GM18870 (cell line): Measurements from ENCODE around the gene PAK4.

ENCODE experiments used
- ATAC-seq: cut with Tn5 transposase; IDR thresholded peaks from one replicate; pipeline ENCODE4 v1.9.1; 2021; ENCODE audit warnings: moderate library complexity; ENCODE audit not compliant: unreplicated experiment

The PAK4 gene

DNA sequence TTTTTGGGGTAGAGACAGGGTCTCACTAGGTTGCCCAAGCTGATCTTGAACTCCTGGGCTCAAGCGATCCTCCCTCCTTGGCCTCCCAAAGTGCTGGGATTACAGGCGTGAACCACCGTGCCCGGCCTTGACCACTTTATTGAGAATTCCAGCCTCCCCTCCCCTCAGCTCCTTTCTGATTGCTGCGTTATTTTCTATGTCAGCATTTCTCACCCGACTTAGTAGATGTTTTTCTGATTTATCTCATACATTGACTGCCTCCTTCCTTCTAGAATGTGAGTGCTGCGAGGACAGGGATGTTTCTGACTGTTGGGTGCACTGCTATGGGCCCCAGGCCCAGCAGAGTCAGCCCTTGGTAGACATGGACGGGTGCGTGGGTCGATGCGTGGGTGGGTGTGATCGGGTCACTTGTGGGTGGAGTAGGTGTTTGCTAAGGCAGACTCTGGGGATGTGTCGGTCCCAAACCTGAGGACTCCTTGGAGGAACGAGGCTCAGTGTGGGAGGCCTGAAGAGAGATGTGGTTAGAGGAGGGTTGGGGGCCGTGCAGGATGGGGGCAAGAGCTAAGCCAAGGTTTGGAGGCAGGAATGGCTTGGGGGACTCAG, 37.0 kb downstream of the PAK4 start:
- ATAC-seq = no peak

DNA sequence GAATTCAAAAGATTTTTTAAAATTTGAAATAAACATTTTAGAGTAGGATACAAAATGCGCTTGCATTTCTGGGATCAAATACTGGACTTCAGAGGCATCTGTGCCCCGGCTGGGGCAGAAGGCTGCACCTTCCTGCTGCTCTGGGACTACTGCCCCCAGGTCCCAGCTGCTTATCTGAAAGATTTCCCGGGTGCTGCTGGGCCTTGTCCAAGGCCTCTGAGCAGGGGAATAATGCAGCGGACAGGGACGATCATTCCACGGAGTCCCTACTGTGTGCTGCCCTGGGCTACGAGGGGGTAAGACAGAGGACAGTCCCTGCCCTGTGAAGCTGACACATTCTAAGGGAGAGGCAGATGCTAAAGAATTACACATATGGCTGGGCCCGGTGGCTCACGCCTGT, 38.0 kb downstream of the PAK4 start:
- ATAC-seq = no peak

DNA sequence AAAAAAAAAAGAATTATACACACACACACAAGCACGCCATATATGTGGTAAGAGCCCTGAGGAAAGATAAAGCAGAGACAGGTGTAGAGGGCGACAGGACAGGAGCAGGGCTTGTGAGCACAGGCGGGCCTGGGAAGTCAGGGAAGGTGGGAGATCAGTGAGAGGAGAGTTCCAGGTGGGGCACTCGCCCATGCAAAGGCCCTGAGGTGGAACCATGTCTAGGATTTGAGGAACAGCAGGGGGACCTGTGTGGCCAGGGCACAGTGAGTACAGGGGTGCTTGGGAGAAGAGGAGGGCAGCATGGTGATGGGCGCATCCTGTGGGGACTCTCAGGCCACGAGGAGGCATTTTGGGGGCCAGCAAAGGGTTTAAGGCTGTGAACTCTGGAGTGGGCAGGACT, 38.7 kb downstream of the PAK4 start:
- no peak for ATAC-seq

DNA sequence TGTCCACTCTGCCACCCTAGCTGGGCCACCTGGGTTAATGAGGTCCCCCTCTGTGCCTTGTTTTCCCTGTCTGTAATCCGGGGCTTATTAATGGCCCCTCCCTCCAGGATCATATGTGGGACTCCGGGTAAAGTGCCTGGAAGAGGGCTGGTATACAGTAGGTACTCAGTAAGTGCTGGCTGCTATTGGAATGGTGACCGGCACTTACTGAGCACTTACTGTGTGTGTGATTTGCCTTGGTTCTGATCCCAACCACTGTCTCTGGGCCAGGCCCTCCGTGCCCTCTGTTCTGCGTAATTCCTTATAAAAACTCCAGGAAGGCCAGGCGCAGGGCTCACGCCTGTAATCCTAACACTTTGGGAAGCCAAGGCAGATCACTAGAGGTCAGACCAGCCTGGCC, 40.3 kb downstream of the PAK4 start:
- ATAC-seq = no peak

DNA sequence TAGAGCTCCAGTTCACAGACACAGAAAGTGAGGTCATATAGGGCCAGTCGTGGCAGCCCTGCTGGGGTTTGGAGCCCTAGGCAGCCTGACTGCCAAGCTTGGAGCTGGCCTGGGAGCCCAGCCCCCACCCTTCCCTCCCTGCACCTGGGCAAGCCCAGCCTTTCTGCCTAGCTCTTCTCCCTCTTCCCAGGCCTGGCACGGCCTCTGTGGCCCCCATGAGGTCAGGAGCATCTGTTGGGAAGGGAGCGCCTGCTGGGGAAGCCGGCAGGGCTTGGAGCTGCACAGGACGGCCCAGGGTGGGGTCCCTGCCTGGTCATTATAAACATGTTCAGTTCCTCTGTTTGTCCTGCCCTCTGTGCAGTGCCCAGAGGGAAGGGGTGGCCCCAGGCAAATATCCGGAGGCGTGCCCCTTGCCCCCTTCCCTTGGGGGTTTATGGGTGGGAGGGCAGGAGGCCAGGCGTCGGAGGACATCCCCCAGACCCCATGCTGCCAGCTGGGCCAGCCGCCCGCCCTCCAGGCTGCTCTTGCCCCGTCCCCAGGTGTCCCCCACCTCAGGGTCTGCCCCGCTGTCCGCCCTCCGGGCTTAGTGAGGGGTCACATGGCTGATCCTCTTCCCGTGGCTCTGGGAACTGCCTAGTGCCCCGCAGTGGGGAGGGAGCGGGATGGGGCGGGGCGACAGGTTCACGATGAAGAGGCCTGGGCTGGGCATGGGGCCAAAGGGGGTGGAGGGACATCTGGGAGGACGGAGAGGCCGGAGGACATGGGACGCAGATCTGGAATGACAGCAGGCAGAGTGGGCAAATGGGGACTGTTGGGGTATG, 41.2 kb downstream of the PAK4 start:
- ATAC-seq = no peak

DNA sequence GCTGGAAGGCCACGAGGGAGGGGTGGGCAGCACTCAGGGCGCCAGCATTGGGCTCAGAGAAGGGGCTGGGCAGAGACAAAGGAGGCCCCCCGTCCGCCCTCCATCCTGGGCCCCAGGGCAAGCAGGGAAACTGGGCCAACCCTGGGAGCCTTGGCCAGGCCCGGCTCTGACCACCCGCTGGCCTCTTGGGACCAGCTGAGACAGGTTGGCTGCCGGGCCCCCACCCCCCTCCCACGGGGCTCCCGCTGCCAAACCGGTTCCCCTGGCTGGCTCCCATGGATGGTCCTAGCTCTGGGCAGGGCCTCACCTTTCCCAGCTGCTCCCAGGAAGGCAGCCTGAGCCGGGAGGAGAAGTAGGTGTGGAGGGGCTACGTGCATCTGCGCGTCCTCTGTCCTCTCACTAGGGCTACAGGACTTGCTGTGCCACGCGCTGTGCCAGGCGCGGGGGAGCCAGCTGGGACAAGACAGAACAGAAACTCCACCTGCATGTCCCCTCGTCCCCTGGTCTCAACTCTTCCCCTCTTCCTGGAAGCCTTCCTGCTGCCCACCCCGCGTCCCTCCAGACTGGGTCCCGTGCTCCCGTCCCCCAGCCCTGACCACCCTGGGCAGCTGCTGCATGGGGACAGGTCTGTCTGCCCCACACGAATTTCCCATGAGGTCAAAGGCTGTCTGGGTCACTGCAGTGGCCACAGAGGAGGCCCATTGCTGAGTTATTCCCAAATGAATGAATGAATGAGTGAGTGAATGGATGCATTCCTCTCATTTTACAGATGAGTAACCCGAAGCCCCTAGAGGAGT, 42.1 kb downstream of the PAK4 start:
- no peak for ATAC-seq

DNA sequence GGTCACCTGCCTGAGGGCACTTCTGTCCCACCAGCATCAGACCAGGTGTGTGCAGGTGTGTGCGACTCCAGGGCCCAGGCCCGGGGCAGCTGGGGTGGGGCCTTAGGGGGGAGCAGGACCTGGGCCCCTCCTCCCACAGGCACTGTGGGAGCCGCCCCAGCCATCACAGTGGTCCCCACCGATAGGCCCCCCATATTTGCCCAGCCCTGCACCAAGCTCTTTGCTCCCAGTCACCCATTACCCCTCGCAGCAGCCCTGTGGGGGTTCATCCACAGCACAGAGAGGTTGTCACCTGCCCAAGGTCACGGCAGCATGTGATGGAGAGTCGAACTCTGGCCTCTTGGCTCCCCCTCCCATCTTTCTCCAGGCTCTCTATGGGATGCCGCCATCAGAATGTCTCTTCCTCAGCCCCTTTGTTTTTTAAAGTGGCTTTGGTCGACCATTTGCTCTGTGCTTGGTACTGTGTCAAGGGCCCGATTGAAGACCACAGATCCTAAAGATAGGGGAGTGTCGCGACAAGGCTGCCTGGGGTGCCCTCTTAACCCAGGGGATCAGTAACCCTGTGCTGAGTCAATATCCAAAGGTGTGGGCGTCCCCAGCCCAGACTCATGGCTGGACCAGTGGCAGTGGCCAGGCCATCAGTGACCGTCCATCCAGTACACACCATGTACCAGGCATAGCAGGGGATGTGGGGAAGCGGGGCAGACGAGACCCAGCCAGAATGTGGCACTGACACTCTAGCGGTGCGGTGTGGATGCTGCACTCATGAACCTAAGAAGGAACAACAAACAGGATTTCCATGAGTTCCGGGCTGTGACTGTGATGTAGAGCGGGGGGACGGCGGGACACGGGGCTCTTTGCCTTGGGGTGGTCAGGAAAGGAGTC, 42.9 kb downstream of the PAK4 start:
- no peak for ATAC-seq

DNA sequence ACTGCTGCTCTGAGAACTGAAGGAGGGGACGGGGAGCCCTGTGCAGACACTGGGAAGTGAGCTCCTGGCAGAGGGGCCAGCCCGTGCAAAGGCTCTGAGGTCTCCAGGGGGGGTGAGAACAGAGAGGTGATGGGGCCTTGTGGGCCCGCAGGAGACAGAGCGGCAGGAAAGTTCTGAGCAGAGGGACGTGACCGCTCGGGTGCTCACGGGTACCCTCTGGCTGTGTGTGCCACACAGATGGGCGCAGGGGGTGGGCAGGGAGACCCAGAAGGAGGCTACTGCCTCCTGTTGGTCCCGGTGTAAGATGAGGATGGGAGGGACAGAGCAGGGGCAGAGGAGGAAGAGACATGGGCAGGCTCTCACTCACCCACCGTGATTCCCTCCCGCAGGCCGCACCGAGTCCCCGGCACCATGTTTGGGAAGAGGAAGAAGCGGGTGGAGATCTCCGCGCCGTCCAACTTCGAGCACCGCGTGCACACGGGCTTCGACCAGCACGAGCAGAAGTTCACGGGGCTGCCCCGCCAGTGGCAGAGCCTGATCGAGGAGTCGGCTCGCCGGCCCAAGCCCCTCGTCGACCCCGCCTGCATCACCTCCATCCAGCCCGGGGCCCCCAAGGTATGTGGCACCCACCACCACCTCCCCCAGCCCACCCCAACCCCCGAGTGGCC, 43.7 kb downstream of the PAK4 start:
- ATAC-seq = no peak

DNA sequence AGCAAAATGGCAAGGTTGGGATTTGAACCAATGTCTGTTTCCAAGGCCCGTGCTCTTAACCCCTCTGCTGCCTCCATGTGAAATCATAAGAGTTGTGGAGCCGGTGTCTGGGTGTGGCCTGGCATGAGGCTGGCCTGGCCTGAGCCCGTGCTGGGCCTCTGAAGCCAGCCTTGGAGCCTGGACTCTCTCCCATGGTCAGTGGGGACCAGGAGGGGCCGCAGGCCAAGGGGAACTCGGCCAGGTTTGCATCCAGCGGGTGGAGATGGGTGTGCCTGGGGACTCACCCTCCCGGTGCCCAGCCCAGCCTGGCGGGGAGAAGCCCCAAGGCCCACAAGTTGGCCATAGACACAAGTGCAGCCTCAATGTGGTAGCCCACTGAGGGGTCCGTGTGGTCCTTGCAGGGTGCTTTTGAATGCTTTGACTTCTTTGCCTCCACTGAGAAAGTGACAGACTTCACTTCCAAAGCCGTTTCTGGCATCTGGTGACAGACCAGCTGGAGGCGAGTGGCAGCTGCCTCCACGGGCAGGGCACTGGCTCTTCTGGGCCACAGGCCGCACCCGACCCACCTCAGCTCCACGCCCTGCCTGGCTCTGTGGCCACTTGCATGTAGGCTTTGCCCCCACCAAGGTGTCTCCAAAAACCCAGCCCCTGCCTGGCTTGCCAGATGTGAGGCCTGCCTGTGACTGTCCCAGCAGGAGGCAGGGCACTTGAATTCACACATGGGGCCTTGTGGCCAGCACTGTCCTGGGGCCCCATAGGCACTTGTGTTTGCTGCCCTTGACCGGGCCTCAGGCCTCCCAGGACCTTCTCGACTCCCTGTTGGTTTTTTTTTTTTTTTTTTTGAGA, 45.0 kb downstream of the PAK4 start:
- ATAC-seq = no peak

DNA sequence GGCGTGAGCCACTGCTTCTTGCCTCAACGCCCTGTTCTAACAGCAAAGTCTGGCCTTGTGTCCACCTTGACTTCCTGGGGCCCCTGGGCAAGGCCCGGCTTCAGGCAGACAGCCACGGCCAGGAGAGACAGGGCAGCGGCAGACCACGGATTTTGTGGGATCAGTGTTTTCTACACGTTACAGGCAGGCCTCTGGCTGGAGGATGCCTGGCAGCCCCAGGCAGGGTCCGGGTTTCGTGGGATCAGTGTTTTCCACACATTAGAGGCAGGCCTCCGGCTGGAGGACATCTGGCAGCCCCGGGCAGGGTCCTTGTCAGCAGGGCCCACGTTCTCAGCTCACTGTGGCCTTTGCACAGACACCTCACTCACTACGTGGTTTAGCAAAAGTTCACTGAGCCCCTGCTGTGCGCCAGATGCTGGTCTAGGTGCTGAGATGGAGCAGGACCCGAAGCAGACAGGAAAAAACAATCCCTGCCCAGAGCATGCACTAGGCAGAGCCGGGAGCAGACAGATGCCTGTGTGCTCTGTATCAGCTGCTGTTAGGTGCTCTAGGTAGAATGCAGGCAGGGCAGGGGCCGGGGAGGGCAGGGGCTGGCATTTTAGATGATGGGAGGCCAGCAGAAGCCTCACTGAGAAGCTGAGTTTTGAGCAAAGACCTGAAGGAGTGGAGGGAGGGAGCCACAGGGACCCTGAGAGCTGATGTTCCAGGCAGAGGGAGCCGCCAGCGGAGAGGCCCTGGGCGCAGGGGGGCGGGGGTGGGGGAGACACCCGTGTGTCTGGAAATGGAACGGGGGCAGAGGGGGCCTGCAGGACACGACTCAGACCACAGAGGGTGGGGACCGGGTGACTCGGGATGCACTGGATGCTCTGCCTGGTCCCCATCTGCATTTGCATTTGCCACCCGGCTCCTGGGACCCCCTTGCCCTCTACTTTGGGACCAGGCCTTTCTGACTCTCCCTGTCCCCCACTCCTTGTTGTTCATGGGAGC, 46.2 kb downstream of the PAK4 start:
- no peak for ATAC-seq

DNA sequence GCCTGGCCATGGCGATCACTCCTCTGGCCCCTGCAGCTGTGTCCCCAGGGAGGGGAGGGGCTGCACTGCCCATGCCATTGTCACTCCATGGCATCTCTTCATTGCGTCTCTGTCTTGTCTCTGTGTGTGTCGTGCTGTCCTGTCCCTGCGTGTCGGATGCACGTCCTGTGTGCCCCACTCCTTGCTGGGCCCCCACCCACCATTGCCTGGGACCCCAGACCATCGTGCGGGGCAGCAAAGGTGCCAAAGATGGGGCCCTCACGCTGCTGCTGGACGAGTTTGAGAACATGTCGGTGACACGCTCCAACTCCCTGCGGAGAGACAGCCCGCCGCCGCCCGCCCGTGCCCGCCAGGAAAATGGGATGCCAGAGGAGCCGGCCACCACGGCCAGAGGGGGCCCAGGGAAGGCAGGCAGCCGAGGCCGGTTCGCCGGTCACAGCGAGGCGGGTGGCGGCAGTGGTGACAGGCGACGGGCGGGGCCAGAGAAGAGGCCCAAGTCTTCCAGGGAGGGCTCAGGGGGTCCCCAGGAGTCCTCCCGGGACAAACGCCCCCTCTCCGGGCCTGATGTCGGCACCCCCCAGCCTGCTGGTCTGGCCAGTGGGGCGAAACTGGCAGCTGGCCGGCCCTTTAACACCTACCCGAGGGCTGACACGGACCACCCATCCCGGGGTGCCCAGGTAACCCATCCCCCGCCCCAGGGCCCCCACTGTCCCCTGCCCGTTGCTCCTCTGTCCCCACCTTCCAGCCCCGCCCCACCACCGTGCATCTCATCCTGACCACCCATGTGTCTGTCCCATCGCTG, 47.3 kb downstream of the PAK4 start:
- ATAC-seq = no peak

DNA sequence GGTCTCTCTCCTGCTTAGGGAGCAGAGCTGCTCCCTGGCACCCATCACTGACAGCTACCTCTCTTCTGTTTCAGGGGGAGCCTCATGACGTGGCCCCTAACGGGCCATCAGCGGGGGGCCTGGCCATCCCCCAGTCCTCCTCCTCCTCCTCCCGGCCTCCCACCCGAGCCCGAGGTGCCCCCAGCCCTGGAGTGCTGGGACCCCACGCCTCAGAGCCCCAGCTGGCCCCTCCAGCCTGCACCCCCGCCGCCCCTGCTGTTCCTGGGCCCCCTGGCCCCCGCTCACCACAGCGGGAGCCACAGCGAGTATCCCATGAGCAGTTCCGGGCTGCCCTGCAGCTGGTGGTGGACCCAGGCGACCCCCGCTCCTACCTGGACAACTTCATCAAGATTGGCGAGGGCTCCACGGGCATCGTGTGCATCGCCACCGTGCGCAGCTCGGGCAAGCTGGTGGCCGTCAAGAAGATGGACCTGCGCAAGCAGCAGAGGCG, 48.0 kb downstream of the PAK4 start:
- no peak for ATAC-seq

DNA sequence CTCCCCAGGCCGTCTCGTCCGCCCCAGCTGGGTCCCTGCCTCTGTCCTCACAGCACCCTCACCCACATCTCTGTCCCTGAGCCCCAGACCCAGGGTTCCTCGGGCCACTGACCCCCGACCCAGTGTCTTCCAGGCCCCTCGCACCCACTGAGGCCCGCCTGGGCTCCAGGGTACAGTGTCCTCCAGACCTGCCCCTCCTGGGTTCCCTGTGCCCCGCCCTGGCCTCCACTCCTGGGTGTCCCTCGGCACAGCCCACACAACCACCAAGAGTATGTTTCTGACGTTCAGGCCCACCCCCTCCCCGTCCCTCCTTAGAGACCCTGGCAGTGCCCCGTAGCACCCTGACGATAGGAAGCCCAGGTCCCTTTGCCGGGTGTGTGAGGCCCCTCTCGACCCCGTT, 48.6 kb downstream of the PAK4 start:
- no peak for ATAC-seq

DNA sequence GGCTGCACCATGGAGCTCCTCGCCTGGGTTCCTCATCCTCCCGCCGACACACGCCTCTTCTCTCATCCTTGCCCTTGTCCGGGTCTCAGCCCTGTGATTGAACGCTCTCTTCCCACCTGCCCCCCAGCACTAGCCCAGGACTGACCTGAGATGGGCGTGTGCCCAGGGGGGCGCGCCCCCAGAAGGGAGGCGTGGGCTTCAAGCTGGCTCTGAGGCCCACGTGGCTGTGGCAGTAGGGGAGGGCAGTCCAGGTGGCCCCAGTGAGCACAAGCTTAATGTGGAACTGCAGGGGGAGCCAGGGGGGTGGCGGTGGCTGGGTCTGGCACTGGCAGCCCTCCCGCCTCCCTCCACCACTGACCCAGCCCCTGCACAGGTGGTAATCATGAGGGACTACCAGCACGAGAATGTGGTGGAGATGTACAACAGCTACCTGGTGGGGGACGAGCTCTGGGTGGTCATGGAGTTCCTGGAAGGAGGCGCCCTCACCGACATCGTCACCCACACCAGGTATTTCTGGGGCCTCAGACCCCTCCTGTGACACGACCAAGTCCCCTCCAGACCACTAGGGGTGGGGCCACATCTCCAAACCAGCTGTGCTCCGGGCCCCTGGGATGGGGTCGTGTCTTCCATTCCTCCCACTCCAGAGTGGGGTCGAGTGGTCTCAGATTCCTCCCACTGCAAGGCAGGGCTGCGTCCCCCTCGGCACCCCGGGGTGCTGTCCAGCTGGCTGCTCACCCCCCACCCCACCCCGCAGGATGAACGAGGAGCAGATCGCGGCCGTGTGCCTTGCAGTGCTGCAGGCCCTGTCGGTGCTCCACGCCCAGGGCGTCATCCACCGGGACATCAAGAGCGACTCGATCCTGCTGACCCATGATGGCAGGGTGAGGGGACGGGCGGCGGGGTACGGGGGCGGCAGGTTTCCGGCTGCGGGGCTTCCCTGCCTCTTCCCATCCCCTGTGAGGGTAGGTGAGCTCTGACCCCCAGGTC, 49.3 kb downstream of the PAK4 start:
- no peak for ATAC-seq

DNA sequence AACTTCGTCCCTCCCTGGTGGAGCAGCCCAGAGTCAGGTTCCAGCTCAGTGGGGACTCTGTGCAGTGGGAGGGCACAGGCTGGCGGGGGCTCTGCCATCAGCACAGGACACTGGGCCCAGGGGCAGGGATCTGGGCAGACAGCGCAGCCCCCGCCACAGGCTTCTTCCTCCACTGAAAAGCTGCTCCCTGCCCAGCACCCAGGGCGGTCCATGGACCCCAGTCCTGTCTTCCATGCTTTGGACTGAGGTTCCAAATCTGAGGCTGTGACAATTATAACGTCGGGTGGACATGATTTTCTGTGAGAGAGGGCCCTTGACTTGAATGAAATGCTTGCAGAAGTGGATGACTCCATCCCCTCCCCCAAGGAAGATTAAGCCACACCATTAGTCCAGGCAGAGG, 50.0 kb downstream of the PAK4 start:
- no peak for ATAC-seq

DNA sequence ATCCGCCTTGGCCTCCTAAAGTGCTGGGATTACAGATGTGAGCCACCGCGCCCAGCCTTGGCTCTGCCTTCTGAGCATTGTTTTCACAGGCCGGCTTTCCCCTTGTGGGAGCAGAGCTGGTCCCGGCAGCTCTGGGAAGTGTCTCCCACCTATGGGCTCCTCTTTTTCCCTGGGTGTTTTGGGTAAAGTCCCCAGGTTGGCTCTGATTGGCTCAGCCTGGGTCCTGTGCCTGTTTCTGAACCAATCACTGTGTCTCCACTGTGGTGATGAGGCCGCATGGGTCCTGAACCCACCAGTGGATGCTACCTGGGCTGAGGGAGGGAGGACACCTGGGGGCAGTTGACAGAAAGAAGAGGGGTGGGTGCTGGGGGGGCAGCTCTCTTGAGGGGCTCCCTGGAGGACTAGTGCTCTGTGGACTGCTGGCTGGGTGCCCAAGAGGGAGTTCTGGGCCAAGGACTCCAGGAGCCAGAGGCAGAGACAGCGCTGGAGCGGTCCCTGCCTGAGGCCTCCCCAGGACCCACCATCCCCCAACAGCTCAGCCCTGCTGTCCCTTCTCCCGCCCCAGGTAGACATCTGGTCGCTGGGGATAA, 51.6 kb downstream of the PAK4 start:
- no peak for ATAC-seq
